GM18870 (cell line): ENCODE data around the gene MYBBP1A.

Source experiments
- ATAC-seq: cut with Tn5 transposase; IDR thresholded peaks from one replicate; pipeline ENCODE4 v1.9.1; 2021; ENCODE audit warnings: moderate library complexity; ENCODE audit not compliant: unreplicated experiment

Gene MYBBP1A

DNA sequence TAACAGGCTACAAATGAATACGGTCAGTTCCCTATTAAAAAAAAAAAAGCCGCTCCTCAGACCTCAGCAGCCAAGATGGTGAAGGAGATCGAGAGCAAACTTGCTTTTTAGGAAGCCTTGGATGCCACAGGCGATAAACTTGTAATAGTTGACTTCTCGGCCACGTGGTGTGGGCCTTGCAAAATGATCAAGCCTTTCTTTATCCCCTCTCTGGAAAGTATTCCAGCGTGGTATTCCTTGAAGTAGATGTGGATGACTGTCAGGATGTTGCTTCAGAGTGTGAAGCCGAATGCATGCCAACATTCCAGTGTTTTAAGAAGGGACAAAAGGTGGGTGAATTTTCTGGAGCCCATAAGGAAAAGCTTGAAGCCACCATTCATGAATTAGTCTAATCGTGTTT, 16.9 kb upstream of the MYBBP1A start:
- ATAC-seq: no peak

DNA sequence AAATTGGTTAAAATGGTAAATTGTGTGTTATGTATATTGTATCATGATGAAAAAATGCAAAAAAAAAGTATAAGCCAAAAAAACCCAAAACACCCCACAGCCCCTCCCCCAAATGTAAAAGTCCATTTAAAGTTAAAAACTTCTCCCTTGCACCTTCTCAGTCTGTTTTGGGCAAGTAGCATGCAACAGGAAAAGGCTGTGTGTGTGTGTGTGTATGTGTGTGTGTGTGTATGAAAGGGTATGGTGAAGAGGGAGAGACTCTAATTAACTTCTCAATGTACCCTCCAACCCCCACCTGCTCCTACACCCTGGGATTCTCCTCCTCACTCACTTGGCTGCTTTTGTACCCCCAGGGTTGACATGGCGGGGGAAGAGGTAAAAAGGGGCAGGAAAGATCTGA, 14.4 kb upstream of the MYBBP1A start:
- no peak for ATAC-seq

DNA sequence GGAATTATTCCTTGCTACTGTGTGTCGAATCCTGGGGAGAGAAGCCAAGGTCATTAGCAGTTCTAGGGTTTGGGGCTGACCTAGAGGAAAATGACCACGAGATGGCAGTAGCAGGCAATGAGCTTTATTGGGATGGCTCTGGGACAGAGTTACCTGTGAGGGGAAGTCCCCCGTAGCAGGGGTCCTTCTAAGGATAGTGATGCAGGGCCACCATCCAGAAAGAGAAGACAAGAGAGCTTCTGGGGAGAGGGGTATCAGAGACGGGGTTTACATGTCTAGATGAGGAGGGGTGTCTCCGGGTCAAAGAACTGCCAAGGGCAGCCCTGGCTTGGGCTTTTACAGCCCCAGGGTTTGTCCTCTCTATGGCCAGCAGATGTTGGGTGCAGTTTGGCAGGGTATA, 11.6 kb upstream of the MYBBP1A start:
- ATAC-seq: no peak

DNA sequence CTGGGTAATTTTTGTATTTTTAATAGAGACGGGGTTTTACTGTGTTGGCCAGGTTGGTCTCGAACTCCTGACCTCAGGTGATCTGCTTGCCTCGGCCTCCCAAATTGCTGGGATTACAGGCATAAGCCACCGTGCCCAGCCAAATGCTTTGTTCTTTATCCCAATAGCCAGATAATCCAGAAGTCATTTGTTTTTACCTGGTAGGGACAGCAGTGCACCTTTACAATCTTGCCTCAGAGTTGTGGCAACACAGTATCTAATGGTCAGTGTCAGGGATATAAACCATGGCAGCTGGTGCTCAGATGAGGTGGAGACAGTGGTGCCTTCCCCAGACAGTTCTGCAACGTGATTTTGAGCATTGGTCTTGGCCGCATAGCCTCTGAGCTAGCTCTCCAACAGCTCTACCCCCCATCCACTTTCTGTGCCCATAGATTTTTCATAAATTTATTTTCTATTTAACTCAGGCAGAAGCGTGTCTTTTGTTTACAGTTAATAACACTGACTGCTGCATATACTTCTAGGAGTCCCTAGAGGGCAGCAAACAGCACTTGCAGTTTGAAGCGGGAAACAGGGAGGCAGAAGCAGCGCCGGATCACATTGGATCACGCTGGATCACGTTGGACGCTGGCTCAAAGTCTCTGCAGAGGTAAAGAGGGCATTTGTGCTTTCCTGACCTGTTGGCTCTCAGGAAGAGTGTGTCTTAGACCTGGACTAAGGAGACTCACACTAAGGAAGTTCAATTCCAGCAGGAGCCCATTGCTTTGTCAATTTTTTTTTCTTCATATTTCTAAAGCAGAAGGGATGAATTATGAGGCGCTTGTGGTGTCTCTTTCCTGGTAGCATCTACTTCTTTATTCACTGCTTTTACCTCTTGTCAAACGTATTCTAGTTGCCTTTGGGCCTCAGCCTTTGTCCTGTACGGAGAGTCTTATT, 10.3 kb upstream of the MYBBP1A start:
- no peak for ATAC-seq

DNA sequence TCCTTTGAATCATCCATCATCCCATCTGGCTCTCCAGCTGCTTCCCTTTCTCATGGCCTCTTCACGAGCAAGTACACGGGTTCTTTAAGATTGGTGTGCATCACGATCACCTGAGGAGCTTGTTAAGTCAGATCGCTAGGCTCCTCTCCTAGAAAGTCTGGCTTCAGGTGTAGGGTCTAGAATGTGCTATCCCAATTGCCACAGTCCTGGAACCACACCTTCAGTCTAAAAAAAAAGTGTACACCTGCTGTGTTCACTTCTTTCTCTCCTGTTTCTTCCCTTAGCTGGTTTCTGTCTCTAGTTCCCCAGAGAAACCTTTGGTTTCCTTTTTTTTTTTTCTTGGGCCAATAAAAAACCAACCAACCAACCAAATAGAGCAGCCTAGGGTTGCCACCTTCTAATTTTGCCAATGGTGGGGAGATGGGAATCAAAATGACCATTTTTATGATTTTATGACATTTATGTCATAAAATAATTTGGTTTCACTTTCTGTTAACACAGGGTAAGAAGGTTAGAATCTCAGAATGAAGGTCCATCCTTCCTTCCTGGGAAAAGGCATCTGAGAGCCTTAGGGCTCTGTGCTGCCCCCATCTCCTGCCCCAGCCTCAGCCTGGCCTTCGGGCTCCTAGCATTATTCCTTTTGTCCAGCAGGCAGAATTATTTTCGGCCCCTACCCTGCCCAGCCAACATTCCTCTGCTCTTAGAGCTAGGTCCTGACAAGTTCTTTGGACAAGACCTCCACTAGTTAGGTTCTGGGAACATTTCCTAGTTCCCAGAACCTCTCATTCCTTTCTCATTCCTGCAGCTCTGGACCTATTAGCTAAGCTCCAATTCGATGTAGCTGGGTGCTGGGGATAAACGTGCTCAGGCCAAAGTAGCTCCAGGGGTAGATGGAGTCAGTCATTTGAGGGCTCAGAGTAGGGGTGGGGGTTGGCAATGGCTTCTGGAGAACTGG, 7.1 kb upstream of the MYBBP1A start:
- no peak for ATAC-seq

DNA sequence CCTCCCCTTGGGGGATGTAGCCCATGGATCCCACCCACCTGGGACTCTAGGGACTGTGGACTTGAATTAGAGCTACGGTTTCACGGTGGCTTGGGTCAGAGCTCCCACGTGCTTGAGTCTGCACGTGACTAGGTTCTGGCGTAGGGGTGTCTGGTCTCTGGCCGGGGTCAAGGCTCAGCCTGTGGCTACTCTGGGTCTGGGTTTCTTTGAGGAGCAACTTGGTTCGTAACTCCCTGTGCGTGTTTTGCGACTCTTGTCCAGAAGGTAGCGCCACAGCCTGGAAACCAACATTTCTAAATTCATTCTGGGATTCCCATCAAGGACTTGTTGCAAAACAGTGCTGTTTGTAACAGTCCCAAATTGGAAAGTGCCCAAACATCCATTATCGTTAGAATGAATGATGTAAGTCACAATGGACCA, 5.7 kb upstream of the MYBBP1A start:
- ATAC-seq: no peak

DNA sequence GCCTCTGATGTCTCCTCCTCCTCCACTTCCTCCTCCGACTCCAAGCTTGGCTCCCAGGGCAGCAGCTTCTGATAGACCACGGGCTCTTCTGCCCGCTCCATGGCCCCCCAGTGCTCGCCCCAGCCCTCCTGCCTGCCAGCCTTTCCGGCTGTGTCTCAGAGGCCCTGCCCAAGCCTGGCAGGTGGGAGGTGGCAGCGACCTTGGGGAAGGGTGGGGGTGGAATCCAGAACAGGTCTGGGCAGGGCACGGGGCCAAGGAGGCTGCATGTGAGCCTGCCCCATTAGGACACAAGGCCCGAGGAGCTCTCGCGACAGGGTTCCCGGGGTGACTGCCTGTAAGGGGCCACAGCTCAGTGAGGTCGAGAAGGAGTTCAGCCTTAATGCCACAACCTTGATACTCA, 5.2 kb upstream of the MYBBP1A start, which contains the start of gene GGT6:
TSS of gene GGT6 (minus strand) at position 157 of the 400 bp plus-strand sequence. CDS start at position 101, 56 bp downstream.
- ATAC-seq: no peak

DNA sequence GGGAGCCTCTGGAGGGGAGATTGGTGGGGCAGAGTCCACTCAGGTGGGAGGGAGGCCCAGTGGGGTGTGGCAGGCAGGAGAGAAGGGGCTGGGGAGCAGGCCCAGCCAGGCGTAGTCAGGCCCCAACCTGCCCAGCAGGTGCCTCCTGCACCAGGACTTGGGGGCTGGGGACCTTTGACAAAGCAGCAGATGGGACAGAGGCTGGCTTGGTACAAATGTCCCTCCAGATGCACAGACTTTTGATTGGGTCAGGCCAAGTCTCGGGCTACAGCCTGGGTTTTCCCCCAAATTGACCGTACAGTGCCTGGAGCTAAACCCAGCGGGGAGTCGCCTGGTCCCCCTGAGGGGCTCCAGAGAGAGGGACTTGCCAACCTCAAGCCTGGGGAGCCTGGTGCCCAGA, 4.8 kb upstream of the MYBBP1A start:
- no peak for ATAC-seq

DNA sequence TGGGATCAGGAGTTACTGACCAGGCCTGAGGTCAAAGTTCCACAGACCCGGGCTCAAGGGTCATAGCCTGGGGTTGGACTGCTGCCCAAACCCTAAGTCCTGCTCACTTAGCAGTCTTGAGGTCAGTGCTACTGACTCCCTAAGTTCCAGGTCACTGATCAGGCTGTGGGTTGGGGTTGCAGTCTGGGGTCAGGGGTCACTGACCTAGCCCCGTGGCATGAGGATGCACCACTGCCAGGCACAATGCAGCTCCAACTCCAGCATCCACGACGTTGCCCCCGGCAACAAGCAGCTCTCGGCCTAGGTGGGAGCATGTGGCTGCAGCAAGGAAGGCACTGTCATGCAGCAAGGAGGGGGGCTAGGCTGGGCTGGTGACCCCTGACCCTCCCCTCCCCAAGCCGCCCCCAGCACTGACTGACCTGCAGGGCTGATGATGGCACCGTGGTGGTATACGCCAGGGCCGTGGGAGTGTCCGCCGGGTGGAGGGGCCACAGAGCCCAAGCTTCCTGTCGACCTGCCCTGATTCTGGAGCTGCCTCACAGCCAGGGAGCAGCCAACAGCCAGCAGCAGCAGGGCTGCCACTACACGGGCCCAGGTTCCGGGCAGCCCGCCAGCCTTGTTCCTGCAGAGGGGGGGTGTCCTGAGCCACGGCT, 4.1 kb upstream of the MYBBP1A start:
- ATAC-seq: no peak

DNA sequence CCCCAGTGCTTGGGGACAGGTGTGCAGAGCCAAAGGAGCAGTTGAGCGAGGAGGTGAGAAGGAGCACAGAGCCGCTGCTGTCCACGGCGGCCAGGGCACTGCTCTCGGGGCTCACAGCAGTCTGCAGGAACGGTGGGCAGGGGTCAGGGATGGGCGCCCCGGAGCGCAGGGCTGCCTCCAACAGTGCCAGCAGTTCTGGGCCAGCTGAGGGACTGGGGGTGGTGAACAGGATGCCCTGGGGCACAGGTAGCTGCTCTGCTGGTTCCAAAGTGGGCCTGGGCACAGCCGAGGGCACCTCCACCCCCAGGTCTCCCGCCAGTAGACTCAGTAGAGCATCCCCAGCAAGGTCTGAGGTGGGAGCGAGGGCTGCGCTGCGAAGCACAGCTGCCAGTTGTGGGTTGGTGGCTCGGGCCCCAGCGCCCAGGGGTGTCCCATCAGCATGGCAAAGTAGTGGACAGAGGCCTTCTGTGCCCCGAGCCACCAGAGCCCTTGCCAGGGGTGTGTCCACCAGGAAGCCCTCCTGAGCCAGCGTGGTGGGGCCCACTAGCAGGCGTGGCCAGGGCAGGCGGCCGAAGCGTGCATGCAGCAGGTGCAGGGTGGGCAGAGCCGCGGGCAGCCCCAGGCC, 3.3 kb upstream of the MYBBP1A start:
- no peak for ATAC-seq

DNA sequence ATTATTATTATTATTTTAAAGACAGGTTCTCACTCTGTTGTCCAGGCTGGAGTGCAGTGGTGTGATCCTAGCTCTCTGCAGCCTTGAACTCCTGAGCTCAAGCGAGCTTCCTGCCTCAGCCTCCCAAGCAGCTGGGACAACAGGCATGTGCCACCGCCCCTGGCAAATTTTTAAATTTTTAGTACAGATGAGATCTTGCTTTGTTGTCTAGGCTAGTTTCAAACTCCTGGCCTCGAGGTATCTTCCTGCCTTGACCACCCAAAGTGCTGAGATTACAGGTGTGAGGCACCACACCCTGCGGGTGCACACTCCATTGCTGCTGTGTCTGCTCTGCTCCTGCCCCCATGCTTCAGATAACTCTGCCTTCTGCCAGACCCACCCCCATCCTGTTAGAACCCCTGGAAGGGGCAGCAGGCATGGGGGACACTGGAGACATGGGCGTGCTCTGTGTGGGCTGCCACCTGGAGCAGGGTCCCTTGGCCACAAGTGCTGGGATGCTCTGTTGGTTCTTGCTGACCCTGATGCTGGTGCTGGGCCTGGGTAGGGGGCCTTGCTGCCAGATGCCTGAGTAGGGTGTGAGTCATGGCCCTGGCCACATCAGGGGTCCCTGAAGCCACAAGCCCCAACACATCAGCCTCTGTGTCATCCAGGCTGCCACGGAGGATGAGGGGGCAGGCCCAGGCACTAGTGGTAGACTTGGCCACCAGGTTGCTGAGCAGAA, 2.6 kb upstream of the MYBBP1A start:
- no peak for ATAC-seq

DNA sequence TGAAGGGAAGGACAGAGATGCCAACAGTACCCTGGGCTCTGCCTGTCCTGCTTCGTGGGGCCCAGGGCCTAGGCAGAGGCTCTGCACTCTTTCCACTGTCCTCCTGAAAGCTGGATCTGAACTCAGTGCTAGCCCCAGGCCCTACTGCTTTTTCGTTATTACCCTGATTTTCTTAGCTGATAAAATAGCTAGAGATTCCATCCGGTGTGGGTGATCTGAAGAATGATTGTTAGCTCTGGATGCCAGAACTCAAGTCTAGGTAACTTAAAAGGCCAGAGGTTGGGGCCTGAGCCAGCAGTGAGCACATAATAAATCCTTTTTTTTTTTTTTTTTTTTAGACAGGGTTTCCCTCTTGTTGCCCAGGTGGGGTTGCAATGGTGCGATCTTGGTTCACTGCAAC, 1.8 kb upstream of the MYBBP1A start:
- no peak for ATAC-seq

DNA sequence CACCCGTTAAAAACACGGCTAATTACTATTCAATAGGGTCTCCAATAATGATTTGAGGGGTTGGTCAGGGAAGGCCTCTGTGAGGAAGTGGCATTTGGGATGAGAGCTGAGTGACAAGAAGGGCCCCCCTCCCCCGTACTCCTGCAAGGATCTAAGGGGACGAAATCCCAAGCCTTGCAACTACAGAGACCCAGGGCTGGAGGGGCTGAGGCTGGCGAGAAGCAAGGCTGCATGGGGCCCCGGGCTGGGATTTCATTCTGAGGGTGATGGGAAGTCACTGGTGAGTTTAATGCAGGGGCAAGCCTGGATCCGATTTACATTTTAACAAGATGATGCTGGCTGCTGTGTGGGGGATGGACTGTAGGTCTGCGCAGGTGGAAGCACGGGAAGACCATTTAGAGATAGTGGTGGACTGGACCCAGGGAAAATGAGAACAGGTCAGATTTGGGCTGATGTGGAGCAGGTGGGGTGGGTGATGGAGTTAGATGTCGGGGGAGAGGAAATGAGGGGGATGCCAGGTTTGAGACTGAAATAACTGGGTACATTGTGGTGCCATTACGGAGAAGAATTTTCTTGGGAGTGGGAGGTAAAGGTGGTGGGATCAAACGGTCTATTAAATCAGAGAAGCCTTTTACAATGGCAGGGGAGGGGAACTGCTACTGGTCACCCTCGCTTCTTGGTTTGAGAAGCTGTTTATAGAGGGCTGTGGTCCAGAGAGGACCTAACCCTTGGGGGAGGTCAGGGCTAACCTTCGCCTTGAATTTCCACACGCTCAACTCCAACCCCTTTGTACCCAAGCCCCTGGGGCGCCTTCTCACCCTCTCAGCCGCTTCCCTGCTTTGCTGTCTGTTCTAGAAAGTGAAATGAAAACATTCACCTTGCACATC, 932 bp upstream of the MYBBP1A start:
- no peak for ATAC-seq

DNA sequence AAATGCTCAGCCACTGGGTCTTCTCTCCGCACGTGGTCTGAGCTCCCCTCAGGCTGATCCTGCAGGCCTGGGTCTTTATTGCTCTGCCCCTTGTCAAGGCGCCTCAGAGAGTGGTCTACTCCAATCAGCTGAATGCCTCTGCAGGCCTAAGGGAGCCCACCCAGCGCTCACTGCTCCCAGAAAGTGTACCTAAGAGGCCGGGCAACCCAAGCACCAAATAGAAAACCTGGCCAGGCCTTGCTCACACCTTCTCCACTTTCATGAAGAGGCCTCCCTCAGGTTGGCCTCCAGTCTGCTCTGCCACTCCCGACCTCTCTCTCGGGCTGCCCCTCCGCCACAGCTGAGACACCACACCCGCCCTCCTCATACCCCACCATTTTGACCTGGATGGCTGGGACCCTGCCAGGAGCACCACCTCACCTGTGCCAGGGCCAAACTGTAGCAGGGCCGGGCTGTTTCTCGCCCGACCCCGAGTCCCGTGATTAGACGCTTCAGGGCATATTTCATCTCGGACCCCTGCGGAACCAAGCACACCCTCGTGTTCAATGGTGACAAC, 665 bp downstream of the MYBBP1A start:
- no peak for ATAC-seq

DNA sequence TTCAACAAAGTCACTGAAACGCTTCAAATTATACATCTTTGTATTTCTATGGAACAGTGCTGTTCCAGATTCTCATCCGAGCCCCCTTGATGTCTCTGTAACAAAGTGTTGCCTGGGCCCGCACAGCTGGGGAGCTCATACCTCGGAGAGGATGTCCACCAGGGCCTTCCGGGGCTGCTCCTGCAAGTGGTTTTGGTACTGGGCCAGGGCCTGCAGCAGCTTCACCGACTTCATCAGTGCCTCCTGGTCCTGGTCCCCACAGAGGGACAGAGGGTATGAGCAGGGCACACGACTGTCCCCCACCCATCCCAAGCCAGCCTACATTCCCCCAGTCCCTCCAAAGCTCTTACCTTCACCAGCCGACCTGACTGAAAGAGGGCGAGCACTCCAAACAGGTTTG, 1.5 kb downstream of the MYBBP1A start:
- no peak for ATAC-seq

DNA sequence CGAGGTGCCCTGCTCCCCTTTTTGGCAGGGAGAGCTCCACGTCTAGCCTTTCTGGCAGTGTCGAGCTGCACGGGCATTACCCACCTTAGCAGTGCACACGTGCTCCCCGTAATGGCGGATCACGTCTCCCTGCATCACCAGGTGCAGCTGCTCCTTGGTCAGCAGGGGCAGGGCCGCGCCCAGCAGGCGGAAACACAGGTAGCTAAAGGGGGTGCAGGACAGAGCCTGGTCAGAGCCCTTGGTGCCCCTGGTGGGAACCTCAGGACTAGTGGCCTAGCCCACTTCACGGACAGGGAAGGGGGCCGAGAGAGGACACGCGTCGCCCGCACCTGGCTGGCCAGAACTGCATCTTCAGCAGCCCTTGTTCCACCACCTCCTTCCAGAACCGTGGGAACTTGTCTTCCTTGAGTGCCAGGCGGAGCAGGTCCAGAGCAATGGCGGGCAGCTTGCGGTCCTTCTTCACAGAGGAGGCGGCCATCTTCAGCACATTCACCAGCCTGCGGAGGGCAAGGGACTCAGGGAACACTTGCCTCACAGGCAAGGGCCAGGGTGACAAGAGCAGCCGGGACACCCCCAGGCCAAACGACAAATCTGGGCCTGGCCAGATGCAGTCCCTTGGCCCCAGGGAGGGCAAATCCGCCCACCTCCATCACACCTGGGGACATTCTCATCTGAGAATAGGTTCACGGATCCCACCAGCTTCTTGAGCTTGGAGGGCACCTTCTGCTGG, 3.2 kb downstream of the MYBBP1A start:
- ATAC-seq: no peak

DNA sequence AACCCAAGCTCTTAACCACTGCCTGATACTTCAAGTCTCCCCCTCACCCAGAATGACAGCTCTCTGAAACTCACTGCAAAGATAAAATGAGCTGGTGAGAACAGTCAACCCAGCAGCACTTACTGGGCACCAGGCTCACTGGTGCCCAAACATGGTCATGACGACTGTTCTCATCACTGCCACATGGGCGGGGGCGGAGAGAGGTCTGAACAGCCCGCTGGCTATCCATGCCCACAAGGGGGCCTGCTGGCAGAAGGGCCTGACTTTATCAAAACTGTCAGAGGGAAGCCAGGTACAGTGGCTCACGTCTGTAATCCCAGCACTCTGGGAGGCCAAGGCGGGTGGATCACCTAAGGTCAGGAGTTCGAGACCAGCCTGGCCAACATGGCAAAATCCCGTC, 4.0 kb downstream of the MYBBP1A start:
- no peak for ATAC-seq

DNA sequence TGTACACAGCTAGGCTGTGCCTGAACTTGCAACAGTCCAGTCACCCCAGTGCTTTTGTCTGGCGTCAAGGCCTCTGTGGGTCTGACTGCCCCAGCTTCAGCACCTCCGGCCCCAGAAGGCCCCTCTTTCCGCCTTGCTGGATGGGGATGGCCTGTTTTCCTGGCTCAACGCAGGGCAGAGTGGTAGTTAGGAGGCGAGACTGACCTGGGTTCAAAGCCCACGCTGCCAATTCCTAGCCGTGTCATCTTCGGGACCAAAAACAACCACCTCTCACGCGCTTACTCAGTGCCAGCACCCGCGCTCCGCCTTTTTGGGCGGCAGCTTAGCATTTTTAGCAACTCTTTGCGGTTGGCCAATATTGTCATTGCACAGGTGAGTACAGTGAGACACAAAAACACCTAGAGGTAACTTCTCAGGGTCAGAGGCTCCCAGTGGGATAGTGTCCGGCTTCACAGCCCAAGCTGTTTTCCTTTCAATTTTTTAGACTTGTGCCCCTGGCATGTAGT, 4.6 kb downstream of the MYBBP1A start:
- no peak for ATAC-seq
